GM12874 (cell line): ENCODE results near the gene RFNG.

ENCODE experiments used
- TF ChIP-seq, protein P1 (sequence below): IDR thresholded peaks from 2 replicates; pipeline ENCODE4 v1.5.1; 2011; ENCODE audit warnings: low read depth, mild to moderate bottlenecking, control low read depth, low read length, moderate library complexity; ENCODE audit not compliant: insufficient read depth

The RFNG gene

DNA sequence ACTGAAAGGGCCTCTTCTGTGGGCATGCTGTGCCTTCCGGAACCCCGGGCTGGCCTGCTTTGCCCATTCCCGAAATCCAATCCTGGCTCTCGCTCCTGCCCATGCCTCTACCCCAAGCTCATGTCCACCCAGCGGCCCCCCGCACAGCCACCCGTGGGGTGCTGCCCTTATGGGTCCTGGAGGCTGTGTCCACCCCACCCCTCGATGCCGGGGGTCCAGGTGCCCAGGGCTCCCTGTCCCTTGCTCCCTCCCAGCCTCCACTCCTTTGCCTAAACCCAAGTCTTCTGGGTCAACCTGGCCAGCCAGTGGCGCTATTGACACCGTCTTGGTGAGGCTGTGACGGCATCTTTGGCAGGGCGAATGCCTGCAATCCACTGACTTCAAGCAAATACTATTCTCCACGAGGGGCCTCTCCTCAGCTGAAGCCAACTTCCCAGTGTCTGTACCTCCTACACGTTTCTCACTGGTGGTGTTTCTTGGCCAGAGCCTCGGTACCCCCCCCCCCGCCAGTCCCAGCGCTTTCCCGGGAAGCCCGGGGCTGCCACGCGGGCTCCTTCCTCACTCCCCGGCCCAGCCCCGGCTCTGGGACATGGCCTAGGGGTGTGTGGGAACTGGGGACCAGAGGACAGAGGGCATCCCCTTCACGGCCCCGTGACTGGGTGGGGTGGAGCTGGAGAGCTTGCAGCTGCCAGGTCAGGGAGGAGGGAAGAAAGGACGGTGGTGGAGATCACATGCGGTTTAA is 26.2 kb upstream of the RFNG start:
- TF ChIP-seq, protein P1, sequence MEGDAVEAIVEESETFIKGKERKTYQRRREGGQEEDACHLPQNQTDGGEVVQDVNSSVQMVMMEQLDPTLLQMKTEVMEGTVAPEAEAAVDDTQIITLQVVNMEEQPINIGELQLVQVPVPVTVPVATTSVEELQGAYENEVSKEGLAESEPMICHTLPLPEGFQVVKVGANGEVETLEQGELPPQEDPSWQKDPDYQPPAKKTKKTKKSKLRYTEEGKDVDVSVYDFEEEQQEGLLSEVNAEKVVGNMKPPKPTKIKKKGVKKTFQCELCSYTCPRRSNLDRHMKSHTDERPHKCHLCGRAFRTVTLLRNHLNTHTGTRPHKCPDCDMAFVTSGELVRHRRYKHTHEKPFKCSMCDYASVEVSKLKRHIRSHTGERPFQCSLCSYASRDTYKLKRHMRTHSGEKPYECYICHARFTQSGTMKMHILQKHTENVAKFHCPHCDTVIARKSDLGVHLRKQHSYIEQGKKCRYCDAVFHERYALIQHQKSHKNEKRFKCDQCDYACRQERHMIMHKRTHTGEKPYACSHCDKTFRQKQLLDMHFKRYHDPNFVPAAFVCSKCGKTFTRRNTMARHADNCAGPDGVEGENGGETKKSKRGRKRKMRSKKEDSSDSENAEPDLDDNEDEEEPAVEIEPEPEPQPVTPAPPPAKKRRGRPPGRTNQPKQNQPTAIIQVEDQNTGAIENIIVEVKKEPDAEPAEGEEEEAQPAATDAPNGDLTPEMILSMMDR, result no peak

DNA sequence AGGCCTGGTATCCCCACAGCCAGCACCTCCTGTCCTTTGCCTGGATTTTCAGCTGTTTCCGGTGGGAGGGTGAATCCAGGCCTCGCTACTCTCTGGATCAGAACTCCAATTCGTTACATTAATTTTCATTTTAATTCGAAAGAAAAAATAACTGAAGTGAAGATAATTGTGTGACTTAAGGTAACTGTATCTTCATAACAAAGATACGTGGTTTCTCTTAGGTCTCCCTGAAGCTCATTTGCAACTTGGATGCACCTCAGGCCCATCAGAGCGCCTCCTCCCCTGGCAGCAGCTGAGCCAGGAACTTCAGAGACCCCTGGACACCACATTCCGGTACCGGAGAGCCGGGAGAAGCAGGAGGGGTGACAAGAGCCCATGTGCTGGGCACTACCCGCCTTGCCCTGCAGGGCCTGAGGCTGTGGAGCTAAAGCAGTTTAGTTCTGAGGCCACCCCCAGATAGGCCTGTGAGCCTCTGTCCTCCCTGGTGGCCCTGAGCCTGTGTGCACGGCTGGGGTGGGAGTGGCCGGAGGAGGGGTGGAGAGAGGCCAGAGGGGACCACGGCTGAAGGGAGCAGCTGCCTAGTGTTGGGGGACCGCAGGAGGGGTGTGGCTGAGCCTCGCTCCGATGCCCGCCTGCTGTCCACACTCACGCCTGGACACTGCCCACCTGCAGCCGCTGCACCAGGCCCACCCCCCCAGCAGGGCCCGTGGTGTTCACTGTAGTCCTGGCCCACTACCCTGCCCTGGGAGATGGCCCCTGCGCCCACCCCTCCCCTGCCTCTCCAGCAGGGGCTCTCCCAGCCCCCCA is 25.4 kb upstream of the RFNG start:
- TF ChIP-seq, protein P1, result no peak

DNA sequence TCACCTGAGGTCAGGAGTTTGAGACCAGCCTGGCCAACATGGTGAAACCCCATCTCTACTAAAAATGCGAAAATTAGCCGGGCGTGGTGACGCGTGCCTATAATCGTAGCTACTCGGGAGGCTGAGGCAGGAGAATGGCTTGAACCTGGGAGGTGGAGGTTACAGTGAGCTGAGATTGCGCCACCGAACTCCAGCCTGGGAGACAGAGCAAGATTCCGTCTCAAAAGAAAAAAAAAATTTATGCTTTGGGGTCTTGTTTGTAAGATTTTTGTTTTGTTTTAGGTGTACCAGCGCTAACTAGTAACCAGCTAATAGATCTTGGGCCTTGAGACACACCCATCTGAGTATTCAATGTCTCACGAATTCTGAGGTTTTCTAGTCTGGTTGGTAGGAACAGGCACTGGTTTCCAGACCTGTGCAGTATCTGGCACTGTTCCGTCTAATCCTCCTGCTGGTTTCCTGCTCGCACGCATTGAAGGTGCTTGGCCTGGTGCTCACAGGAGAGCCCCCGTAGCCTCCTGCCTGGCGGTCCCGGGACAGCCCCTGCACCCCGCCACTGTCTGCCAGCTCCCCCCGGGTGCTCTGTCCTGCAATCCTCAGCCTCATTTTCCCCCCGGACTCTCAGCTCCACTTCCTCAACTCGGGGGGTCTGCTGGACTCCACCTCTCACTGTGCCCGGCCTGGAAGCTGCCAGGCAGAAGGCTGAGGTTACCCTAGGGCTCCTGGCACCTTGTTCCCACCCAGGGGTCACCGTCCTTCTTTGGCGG is 24.6 kb upstream of the RFNG start:
- TF ChIP-seq, protein P1, result no peak

DNA sequence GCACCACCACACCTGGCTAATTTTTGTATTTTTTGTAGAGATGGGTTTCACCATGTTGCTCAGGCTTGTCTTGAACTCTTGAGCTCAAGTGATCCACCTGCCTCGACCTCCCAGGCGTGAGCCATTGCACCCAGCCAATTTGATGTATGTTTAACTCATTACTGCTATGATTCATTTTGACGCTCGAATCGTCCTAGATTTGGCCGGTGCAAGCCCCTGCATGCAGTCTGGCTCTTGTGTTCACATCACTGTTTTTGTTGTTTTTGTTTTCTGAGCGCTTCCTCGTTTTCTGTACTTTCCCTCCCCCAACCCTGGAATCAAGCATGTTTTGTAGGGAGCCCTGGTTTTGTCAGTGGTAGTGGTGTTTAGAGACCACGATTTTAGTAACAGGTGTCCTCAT is 21.8 kb upstream of the RFNG start:
- TF ChIP-seq, protein P1, result no peak

DNA sequence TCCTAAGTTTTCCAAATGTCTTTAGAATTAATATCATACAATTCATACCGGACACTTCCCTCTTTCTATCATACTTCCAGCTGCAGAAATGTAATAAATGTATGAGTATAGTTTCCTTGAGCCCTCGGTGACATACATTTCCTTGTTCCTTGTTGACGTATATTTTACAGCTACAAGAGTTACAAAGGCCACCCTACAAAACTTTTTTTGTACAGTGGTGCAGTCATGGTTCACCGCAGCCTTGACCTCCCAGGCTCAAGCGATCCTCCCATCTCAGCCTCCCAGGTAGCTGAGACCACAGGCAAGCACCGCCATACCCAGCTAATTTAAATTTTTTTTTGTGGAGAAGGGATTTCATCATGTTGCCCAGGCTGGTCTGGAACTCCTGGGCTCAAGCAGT is 21.2 kb upstream of the RFNG start:
- TF ChIP-seq, protein P1, result no peak

DNA sequence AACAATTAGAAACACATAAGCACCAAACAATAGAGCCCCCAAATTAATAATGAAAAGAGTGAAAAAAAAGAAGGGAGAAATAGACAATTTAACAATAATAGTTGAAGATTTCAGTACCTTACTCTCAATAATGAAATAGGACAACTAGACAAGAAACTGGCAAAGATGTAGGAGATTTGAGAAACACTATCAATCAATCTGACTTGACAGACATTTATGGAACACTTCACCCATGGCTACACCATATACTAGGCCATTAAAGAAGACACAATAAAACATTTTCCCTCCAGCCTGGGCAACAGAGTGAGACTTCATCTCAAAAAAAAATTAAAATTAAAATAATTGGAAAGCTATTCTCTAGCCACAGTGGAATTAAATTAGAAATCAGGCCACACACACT is 19.0 kb upstream of the RFNG start:
- TF ChIP-seq, protein P1, result no peak

DNA sequence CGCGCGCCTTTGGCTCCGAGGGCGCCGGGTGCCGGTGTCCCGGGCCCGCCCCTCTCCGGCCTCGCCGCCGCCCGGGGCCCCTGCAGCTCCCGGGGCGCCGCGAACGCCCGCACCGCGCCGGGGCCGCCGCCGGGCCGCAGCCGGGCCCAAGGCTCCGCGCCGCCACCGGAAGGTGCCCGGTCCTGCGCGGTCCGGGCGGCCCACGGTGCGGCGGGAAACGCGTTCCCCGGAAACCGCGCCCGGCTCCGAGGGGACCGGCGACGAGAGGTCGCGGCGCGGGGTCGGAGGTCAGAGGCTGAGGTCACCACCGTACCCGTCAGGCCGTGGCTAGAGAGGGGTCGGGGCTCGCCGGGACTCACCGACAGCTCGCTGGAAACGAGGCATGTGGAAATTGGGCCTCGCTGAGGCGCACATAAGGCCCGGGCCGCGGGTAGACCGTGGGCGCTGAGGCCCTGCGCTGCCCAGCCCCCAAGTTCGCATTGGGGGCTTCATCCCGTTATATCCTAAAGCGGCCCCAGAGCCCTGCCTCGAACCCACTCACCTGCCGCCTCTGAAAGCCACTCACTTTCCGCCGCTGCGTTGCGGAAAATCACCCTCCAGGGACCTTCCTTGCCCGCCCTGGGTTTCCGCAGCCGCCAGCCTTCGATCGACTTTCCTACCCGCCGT is 14.2 kb upstream of the RFNG start, which contains the start of gene DUS1L:
Gene DUS1L (minus strand): TSS at position 167 of the 666 bp plus-strand sequence. CDS start 745 bp downstream, outside the sequence.
- TF ChIP-seq, protein P1, result no peak
